ENCODE results near the gene NFS1. TPM values are rescaled to one million over a fixed set of nuclear protein-coding genes. Genes with fewer than 3 reads are reported as not detected.

The NFS1 gene
- total and polyA plus RNA-seq, 2 of the 4 experiments (the other 2 are of a cell fraction), result 16.5 to 35.6 TPM

DNA sequence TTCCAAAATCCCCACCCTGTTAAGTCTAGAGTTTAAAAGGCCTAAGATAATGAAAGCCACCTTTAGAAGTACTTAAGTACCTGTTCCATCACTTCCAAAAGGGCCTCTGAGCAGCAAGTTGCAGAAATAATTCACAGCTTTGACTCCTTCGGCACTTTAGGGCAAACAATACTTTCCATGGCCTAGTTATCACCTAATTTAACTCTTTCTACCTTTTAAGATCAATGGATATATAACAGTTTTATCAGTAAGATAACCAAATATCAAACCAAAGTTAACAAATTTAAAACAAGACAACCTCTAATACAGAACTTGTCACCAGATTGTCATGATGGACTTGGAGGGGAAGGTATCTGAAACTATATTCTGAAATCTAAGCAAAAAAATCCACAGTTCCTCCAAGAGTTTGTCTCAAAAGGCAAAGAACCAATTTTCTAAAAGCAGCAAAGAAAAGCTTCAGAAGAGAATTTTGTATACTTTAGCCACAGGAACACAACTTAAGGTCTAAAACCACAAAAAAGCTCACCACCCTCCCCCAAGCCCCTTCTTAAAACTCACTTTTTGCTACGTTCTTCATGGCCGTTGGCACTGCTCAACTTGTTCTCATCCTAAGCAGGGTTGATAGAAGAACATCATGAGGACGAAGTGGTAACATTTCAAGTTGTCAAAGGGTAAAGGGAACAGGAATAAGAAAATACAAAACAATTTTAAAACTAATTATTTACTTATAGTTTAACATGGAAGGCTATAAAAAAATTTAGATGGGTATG lies 39.4 kb upstream of the NFS1 start:
- H4K91ac ChIP-seq (ENCODE audit: insufficient read depth, low read depth, low read length), result no peak overlapping the region
- CTCF ChIA-PET, result no interaction called here
- ATAC-seq (ENCODE audit: low read depth) (no peak), DNase-seq (no peak)
- intact Hi-C loops (cut with micrococcal nuclease) (no loop called here), in situ Hi-C loops (cut with MboI; ENCODE audit: low sequenced_read_pairs) (no loop called here), dilution Hi-C loops (cut with HindIII; ENCODE audit: low sequenced_read_pairs, unreplicated experiment) (no loop called here)
- H3K18ac ChIP-seq (ENCODE audit: low read depth, low read length), result no peak overlapping the region
- BruUV-seq (replicated peaks), result no TSS peak
- H3K27me3 ChIP-seq (ENCODE audit: control insufficient read depth, insufficient read depth, low read length), result no peaks in the 10 kb centered on the region
- H3K14ac ChIP-seq (replicated peaks; ENCODE audit: low read depth, low read length), result no peak overlapping the region; the same call in 1 of the 2 replicates
- H3K79me1 ChIP-seq (ENCODE audit: low read depth in 1 of 2, low read length in 2 of 2), result peaks cover 0 to 23% of the 10 kb centered on the region in 2 experiments; a peak in 2 of 4 replicates
- no peak overlapping the region for H2BK20ac ChIP-seq (ENCODE audit: low read depth, low read length)
- no peak overlapping the region for H2BK120ac ChIP-seq (ENCODE audit: low read depth, low read length)
- no peak overlapping the region for H2AK9ac ChIP-seq (replicated peaks; ENCODE audit: low read depth, low read length, poor library complexity)
- H4K20me1 ChIP-seq (ENCODE audit: insufficient read depth, low read length), result peaks cover 78% of the 10 kb centered on the region
- no peak overlapping the region for H3K27ac ChIP-seq (ENCODE audit: insufficient read depth, low read length)
- no peak overlapping the region for H2BK5ac ChIP-seq (ENCODE audit: low read depth, low read length, poor library complexity, severe bottlenecking)
- peaks cover 44% of the 10 kb centered on the region for H3K36me3 ChIP-seq (ENCODE audit: control insufficient read depth, insufficient read depth, low read length)
- POLR2A ChIA-PET (ENCODE audit: unreplicated experiment), result no interaction called here
- peaks cover 6% of the 10 kb centered on the region for H3K4me1 ChIP-seq (ENCODE audit: control insufficient read depth, insufficient read depth, low read length)
- no peak overlapping the region for H3K4me3 ChIP-seq (ENCODE audit: insufficient read depth, low read depth, low read length)
- H3K9me3 ChIP-seq (ENCODE audit: control insufficient read depth, insufficient read depth, low read length), result no peaks in the 10 kb centered on the region
- no peak overlapping the region for H3K23ac ChIP-seq (ENCODE audit: low read depth, low read length)
- TF ChIP-seq MAFK (IDR thresholded peaks at IDR 0.05; ENCODE audit: low read depth, low read length), result no peak
- no peak for TF ChIP-seq MAZ (IDR thresholded peaks at IDR 0.05; ENCODE audit: borderline replicate concordance, low read depth, low read length)
- no peak for TF ChIP-seq USF2 (IDR thresholded peaks at IDR 0.05; ENCODE audit: low read depth, low read length)
- no peak for TF ChIP-seq POLR2A (IDR thresholded peaks at IDR 0.05; ENCODE audit: low read depth, low read length)
- no peak for TF ChIP-seq MXI1 (IDR thresholded peaks at IDR 0.05; ENCODE audit: borderline replicate concordance, low read depth, low read length)
- TF ChIP-seq RCOR1 (IDR thresholded peaks at IDR 0.05; ENCODE audit: insufficient replicate concordance, low read length), result no peak
- no peak for TF ChIP-seq RFX5 (IDR thresholded peaks at IDR 0.05; ENCODE audit: low read depth, low read length)
- TF ChIP-seq NFE2L2 (IDR thresholded peaks at IDR 0.05; ENCODE audit: low read depth, low read length), result no peak
- no peak for TF ChIP-seq BHLHE40 (IDR thresholded peaks at IDR 0.05; ENCODE audit: low read depth, low read length)
- TF ChIP-seq RAD21 (IDR thresholded peaks at IDR 0.05; ENCODE audit: low read length), result no peak
- TF ChIP-seq, protein P1, sequence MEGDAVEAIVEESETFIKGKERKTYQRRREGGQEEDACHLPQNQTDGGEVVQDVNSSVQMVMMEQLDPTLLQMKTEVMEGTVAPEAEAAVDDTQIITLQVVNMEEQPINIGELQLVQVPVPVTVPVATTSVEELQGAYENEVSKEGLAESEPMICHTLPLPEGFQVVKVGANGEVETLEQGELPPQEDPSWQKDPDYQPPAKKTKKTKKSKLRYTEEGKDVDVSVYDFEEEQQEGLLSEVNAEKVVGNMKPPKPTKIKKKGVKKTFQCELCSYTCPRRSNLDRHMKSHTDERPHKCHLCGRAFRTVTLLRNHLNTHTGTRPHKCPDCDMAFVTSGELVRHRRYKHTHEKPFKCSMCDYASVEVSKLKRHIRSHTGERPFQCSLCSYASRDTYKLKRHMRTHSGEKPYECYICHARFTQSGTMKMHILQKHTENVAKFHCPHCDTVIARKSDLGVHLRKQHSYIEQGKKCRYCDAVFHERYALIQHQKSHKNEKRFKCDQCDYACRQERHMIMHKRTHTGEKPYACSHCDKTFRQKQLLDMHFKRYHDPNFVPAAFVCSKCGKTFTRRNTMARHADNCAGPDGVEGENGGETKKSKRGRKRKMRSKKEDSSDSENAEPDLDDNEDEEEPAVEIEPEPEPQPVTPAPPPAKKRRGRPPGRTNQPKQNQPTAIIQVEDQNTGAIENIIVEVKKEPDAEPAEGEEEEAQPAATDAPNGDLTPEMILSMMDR (conservative IDR thresholded peaks at IDR 0.05; ENCODE audit: low read depth, low read length), result no peak
- TF ChIP-seq, protein P2, sequence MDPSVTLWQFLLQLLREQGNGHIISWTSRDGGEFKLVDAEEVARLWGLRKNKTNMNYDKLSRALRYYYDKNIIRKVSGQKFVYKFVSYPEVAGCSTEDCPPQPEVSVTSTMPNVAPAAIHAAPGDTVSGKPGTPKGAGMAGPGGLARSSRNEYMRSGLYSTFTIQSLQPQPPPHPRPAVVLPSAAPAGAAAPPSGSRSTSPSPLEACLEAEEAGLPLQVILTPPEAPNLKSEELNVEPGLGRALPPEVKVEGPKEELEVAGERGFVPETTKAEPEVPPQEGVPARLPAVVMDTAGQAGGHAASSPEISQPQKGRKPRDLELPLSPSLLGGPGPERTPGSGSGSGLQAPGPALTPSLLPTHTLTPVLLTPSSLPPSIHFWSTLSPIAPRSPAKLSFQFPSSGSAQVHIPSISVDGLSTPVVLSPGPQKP (IDR thresholded peaks at IDR 0.05; ENCODE audit: borderline replicate concordance, low read depth, low read length), result no peak
- TF ChIP-seq FOS (IDR thresholded peaks at IDR 0.05; ENCODE audit: low read depth, low read length), result no peak
- no peak for TF ChIP-seq CEBPB (IDR thresholded peaks at IDR 0.05; ENCODE audit: low read depth, low read length)
- no peak for TF ChIP-seq SMC3 (IDR thresholded peaks at IDR 0.05; ENCODE audit: low read depth, low read length)
- no peak for TF ChIP-seq CHD1 (IDR thresholded peaks at IDR 0.05; ENCODE audit: low read depth, low read length)
- no peak overlapping the region for H4K8ac ChIP-seq (ENCODE audit: low read depth in 2 of 2, low read length in 2 of 2)
- H2AFZ ChIP-seq (replicated peaks; ENCODE audit: low read length, poor library complexity), result no peak overlapping the region
- H2AK5ac ChIP-seq (ENCODE audit: low read depth, low read length), result no peak overlapping the region
- H3K9me1 ChIP-seq (ENCODE audit: insufficient read depth, low read length), result peaks cover 3% of the 10 kb centered on the region
- H4K5ac ChIP-seq (ENCODE audit: low read depth, low read length), result no peak overlapping the region
- peak overlapping the region; percentile 23; the same call in 1 of the 2 replicates for H3K4me2 ChIP-seq (ENCODE audit: low read depth, low read length)
- WGBS, 2 experiments (ENCODE audit: extremely low coverage in 2 of 2, insufficient read length in 1 of 2), result no CpG with 5 or more reads among the region's 4 CpGs
- no peak overlapping the region for H3K9ac ChIP-seq (ENCODE audit: low read depth, low read length)
- H3K56ac ChIP-seq (ENCODE audit: extremely low read depth, insufficient read depth, low read length), result no peak overlapping the region
- H2BK15ac ChIP-seq (ENCODE audit: low read depth, low read length), result no peak overlapping the region
- no peak overlapping the region for H3K4ac ChIP-seq (ENCODE audit: low read depth, low read length)
